ENCODE data around the gene AGO1.

AGO1 gene

DNA sequence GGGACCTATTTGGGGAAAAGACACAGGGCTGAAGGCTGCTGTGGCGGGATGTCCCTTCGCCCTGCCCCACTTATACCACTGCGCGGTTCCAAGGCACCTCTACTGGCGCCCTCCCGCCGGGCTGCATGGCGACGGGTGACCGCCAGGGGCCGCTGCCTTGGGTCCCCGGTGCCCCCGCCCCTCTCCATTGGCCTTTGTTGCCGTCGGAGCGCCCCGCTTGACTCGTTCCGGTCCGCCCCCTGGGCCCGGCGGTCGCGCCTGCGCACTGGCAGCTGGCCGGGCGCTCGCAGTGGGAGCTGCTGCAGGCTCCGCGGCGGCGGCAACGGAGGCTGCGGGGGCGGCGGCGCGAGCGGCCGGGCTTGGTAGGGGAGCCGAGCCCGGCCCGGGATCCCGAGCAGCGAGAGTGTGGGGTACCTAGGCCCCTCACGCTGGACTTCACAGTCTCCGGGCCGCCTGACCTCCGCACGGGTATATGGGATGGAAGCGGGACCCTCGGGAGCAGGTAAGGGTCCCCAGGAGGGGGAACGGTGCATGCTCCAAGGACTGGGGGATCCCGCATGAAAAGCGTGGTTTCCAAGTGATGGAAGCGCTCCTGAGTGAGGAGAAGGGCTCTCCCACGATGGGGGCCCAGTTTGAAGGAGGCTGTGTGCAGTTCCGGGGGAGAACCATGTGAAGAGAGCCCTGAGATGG, at the start of gene AGO1:
AGO1 (plus strand) TSS at position 265 of the 690 bp plus-strand sequence; CDS start at position 478, 213 bp downstream.
- Histone ChIP-seq H4K20me1 (ENCODE audit: insufficient read depth) (no peaks in the 10 kb centered on the region), H3K4me1 (ENCODE audit: low read depth, poor library complexity, severe bottlenecking) (peaks cover 26% of the 10 kb centered on the region), H3K9ac (peak within 1 kb of the TSS; percentile 46; the same call in 1 of the 2 replicates), H3K27ac (no peak within 1 kb of the TSS), H3K4me3 (IDR thresholded peaks at IDR 0.05; ENCODE audit: insufficient read depth, low read depth, low read length) (peak within 1 kb of the TSS; percentile 81), H3K4me2 (peak within 1 kb of the TSS; percentile 77), H2AFZ (ENCODE audit: low read depth) (peak within 1 kb of the TSS; percentile 83), H3K36me3 (ENCODE audit: insufficient read depth) (no peaks in the 10 kb centered on the region), H3K79me2 (ENCODE audit: insufficient read depth, low read depth) (no peaks in the 10 kb centered on the region; the same call in 1 of the 2 replicates), H3K27me3 (ENCODE audit: insufficient read depth, low read depth) (no peaks in the 10 kb centered on the region)
- TF ChIP-seq CTCF (conservative IDR thresholded peaks at IDR 0.05; ENCODE audit: low read depth, low read length), result peak; percentile 60

GRCh38 chr1:35833395-35833794, 49.6 kb upstream of the AGO1 start:
- no peak for TF ChIP-seq CTCF (conservative IDR thresholded peaks at IDR 0.05; ENCODE audit: low read depth, low read length)

DNA sequence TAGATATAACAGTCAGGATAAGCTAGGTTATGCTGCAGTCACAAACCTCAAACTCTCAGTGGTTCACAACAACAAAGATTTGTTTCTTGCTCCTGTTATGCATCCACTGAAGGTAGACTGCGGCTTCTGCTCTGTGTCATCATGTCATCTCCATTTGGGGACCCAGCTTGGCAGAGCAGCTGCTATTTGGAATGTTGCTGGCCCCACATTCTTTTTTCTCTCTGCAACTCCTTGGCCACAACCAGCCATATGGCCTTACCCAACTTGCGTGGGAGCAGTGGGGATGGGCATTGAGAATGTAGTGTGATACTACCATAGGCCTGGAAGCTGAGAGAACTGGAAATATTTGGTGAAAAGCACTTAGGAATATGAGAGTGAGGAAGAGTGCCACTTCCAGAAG, 48.8 kb upstream of the AGO1 start:
- H3K79me2 ChIP-seq (ENCODE audit: insufficient read depth, low read depth), result no peaks in the 10 kb centered on the region
- H3K9ac ChIP-seq, result no peak overlapping the region
- no peaks in the 10 kb centered on the region for H4K20me1 ChIP-seq (ENCODE audit: insufficient read depth)
- H3K4me2 ChIP-seq, result no peak overlapping the region
- H3K4me1 ChIP-seq (ENCODE audit: low read depth, poor library complexity, severe bottlenecking), result no peaks in the 10 kb centered on the region
- no peak overlapping the region for H3K27ac ChIP-seq
- H3K36me3 ChIP-seq (ENCODE audit: insufficient read depth), result no peaks in the 10 kb centered on the region
- no peaks in the 10 kb centered on the region for H3K27me3 ChIP-seq (ENCODE audit: insufficient read depth, low read depth)
- no peak for TF ChIP-seq CTCF (conservative IDR thresholded peaks at IDR 0.05; ENCODE audit: low read depth, low read length)
- no peak overlapping the region for H2AFZ ChIP-seq (ENCODE audit: low read depth)
- H3K4me3 ChIP-seq (IDR thresholded peaks at IDR 0.05; ENCODE audit: insufficient read depth, low read depth, low read length), result no peak overlapping the region

More at GRCh38 chr1:35833395-35833794, 49.6 kb upstream of the AGO1 start:
- Histone ChIP-seq H3K79me2 (ENCODE audit: insufficient read depth, low read depth) (no peaks in the 10 kb centered on the region), H2AFZ (ENCODE audit: low read depth) (no peak overlapping the region), H3K27ac (no peak overlapping the region), H3K4me1 (ENCODE audit: low read depth, poor library complexity, severe bottlenecking) (no peaks in the 10 kb centered on the region), H3K4me3 (IDR thresholded peaks at IDR 0.05; ENCODE audit: insufficient read depth, low read depth, low read length) (no peak overlapping the region), H3K4me2 (no peak overlapping the region), H4K20me1 (ENCODE audit: insufficient read depth) (no peaks in the 10 kb centered on the region), H3K9ac (no peak overlapping the region), H3K36me3 (ENCODE audit: insufficient read depth) (no peaks in the 10 kb centered on the region), H3K27me3 (ENCODE audit: insufficient read depth, low read depth) (no peaks in the 10 kb centered on the region)

DNA sequence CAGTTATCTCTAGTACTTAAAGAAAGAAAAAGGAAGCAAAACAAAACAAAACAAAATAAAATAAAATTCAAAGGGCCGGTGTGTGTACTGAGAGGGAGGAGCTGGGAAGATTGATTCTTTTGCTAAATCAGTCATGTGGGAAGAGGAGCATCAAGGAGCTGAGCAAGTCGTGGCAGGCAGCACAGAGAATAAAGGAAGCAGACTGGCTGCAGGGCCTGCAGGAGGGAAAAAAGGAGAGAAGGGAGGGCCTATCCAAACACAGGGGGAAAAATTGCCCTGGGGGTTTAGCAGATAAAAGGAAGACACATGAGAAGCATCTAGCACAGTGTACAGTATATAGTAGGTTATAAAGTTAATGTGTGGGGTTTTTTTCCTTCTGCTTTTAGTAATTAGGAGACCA, 47.6 kb upstream of the AGO1 start:
- H3K4me3 ChIP-seq (IDR thresholded peaks at IDR 0.05; ENCODE audit: insufficient read depth, low read depth, low read length), result no peak overlapping the region
- H3K79me2 ChIP-seq (ENCODE audit: insufficient read depth, low read depth), result no peaks in the 10 kb centered on the region
- no peak overlapping the region for H3K4me2 ChIP-seq
- no peak overlapping the region for H2AFZ ChIP-seq (ENCODE audit: low read depth)
- no peak overlapping the region for H3K9ac ChIP-seq
- H3K36me3 ChIP-seq (ENCODE audit: insufficient read depth), result no peaks in the 10 kb centered on the region
- no peaks in the 10 kb centered on the region for H4K20me1 ChIP-seq (ENCODE audit: insufficient read depth)
- H3K4me1 ChIP-seq (ENCODE audit: low read depth, poor library complexity, severe bottlenecking), result no peaks in the 10 kb centered on the region
- no peak for TF ChIP-seq CTCF (conservative IDR thresholded peaks at IDR 0.05; ENCODE audit: low read depth, low read length)
- no peak overlapping the region for H3K27ac ChIP-seq
- H3K27me3 ChIP-seq (ENCODE audit: insufficient read depth, low read depth), result no peaks in the 10 kb centered on the region
